Measurements from ENCODE around the gene RAB11FIP3. TPM values are rescaled to one million over a fixed set of nuclear protein-coding genes. Genes with fewer than 3 reads are reported as not detected.

The RAB11FIP3 gene
- total and polyA plus RNA-seq, 9 of the 15 experiments (the other 6 are each of a cell fraction or from before 2014, with no cell fraction given): 0.46 to 13.1 (median 4.3) TPM

DNA sequence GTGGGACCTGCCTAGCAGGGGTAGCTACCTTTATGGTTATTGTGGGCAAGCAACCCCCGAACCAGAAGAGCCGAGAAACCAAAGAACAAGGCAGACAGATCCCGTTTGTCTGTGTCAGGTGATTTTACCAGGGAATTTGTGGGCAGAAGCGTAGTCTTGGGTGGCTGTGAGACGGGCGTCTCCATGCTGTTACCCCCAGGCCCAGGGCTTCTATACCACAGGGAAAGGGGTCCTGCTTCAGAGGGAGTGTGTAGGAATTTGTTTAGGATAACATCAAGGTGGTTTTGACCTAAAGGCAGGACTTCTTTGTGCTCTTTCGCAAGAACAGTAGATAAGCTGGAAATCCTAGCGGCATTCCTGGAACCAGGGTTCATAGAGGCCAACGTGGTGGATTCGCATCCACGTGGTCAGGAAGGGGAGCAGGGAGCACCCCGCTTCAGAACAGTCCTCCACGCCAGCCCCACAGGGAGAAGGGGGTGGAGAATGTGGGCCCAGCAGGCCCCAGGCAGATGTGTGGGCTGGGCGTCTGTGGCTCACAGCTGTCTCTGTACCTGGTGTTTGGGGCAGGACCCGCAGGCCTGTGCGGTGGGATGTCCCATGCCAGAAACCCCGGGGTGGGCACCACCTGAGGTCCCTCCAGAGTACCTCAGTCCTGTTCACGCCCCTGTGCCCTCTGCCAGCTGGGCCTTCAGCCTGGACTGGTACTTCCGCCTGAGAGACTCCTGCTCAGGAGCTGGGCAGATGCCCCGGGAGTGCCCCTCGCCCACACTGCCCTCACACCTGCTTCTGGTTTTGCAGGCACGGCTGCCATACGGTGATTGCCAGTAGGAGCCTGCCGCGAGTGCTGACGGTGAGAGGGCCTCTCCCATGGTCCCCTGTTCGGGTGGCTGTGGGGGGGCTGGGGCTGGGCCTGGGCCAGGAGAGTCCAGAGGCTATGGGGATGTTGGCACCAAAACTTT, 19.6 kb upstream of the RAB11FIP3 start (continued):
- TF ChIP-seq, protein P1, sequence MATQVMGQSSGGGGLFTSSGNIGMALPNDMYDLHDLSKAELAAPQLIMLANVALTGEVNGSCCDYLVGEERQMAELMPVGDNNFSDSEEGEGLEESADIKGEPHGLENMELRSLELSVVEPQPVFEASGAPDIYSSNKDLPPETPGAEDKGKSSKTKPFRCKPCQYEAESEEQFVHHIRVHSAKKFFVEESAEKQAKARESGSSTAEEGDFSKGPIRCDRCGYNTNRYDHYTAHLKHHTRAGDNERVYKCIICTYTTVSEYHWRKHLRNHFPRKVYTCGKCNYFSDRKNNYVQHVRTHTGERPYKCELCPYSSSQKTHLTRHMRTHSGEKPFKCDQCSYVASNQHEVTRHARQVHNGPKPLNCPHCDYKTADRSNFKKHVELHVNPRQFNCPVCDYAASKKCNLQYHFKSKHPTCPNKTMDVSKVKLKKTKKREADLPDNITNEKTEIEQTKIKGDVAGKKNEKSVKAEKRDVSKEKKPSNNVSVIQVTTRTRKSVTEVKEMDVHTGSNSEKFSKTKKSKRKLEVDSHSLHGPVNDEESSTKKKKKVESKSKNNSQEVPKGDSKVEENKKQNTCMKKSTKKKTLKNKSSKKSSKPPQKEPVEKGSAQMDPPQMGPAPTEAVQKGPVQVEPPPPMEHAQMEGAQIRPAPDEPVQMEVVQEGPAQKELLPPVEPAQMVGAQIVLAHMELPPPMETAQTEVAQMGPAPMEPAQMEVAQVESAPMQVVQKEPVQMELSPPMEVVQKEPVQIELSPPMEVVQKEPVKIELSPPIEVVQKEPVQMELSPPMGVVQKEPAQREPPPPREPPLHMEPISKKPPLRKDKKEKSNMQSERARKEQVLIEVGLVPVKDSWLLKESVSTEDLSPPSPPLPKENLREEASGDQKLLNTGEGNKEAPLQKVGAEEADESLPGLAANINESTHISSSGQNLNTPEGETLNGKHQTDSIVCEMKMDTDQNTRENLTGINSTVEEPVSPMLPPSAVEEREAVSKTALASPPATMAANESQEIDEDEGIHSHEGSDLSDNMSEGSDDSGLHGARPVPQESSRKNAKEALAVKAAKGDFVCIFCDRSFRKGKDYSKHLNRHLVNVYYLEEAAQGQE (IDR thresholded peaks at IDR 0.05; ENCODE audit: borderline replicate concordance): 0 out of 2 replicates have a peak, but pooled peaks have one; percentile 15
- TF ChIP-seq, protein P1 (CRISPR knock-in tag; IDR thresholded peaks at IDR 0.05; ENCODE audit: low read depth): no peak
- TF ChIP-seq DMBX1 (CRISPR knock-in tag; IDR thresholded peaks at IDR 0.05; ENCODE audit: borderline replicate concordance): 0 out of 2 replicates have a peak, but pooled peaks have one; percentile 7
- TF ChIP-seq ZBTB40 (IDR thresholded peaks at IDR 0.05): no peak
- TF ChIP-seq ZBTB40 (CRISPR knock-in tag; IDR thresholded peaks at IDR 0.05): no peak
- TF ChIP-seq SMARCE1 (IDR thresholded peaks at IDR 0.05): 0 out of 2 replicates have a peak, but pooled peaks have one; percentile 24
- peak; percentile 97 for TF ChIP-seq ZNF263 (CRISPR knock-in tag; IDR thresholded peaks at IDR 0.05; ENCODE audit: borderline replicate concordance)

All from K562 (cell line).